ENCODE results near the gene UBAC2. TPM values are rescaled to one million over a fixed set of nuclear protein-coding genes. Genes with fewer than 3 reads are reported as not detected.

The UBAC2 gene
- total RNA-seq, 1 experiment from 2014 or later: 103 TPM

- DNase-seq: no peak
- H3K4me3 Mint-ChIP-seq (ENCODE audit: unreplicated experiment): no peak overlapping the region
- ChIA-PET CTCF (no interaction called here), POLR2A (no interaction called here)
- peaks cover 33% of the 10 kb centered on the region for H3K36me3 Mint-ChIP-seq (ENCODE audit: insufficient read depth, unreplicated experiment)
- no peak overlapping the region for H3K27ac Mint-ChIP-seq (ENCODE audit: unreplicated experiment)
- intact Hi-C loops (cut with micrococcal nuclease; ENCODE audit: unreplicated experiment): no loop called here
- Histone ChIP-seq H3K36me3 (ENCODE audit: control insufficient read depth, insufficient read depth, low read length) (peaks cover 2% of the 10 kb centered on the region; the same call in 1 of the 2 replicates), H3K27me3 (replicated peaks; ENCODE audit: control insufficient read depth, insufficient read depth, low read length) (no peaks in the 10 kb centered on the region), H3K4me1 (no peaks in the 10 kb centered on the region), H3K9me3 (no peaks in the 10 kb centered on the region), H3K4me3 (ENCODE audit: low read depth, low read length) (no peak overlapping the region)
- TF ChIP-seq, protein P1, sequence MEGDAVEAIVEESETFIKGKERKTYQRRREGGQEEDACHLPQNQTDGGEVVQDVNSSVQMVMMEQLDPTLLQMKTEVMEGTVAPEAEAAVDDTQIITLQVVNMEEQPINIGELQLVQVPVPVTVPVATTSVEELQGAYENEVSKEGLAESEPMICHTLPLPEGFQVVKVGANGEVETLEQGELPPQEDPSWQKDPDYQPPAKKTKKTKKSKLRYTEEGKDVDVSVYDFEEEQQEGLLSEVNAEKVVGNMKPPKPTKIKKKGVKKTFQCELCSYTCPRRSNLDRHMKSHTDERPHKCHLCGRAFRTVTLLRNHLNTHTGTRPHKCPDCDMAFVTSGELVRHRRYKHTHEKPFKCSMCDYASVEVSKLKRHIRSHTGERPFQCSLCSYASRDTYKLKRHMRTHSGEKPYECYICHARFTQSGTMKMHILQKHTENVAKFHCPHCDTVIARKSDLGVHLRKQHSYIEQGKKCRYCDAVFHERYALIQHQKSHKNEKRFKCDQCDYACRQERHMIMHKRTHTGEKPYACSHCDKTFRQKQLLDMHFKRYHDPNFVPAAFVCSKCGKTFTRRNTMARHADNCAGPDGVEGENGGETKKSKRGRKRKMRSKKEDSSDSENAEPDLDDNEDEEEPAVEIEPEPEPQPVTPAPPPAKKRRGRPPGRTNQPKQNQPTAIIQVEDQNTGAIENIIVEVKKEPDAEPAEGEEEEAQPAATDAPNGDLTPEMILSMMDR (IDR thresholded peaks at IDR 0.05; ENCODE audit: insufficient read depth in 1 of 2, low read depth in 1 of 2, low read length in 1 of 2, severe bottlenecking in 1 of 2, unreplicated experiment in 1 of 2): no peak
- H3K27me3 Mint-ChIP-seq (ENCODE audit: insufficient read depth, unreplicated experiment): no peaks in the 10 kb centered on the region
- peaks cover 21% of the 10 kb centered on the region for H3K4me1 Mint-ChIP-seq (ENCODE audit: low read depth, unreplicated experiment)
- no TSS peak for BruUV-seq (replicated peaks)
- H3K9me3 Mint-ChIP-seq (ENCODE audit: unreplicated experiment): no peaks in the 10 kb centered on the region
Observed at GRCh38 chr13:99311748-99312492, 111.3 kb downstream of the UBAC2 start.

DNA sequence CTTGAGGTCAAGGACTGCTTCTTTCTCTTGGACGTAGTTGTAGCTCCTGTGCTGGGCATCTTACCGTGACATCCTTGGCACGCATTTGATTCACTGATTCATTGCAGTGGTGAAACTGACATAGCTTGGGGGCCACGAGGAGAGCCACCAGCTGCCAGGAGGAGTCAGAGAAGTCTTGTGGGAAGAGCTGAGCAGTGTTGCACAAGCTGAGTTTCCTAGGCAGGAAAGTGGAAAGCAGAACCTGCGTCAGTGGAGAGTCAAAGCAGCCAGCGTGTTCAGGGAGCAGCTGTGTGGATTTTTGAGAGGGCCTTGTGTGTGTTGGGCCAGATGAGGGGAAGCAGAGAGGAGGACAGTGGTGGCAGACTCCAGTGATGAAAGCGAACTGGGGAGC is 111.8 kb downstream of the UBAC2 start:
- POLR2A ChIA-PET: no interaction called here
- Mint-ChIP-seq H3K36me3 (ENCODE audit: insufficient read depth, unreplicated experiment) (peaks cover 33% of the 10 kb centered on the region), H3K4me3 (ENCODE audit: unreplicated experiment) (no peak overlapping the region), H3K4me1 (ENCODE audit: low read depth, unreplicated experiment) (peaks cover 15% of the 10 kb centered on the region), H3K27me3 (ENCODE audit: insufficient read depth, unreplicated experiment) (no peaks in the 10 kb centered on the region), H3K9me3 (ENCODE audit: unreplicated experiment) (no peaks in the 10 kb centered on the region), H3K27ac (ENCODE audit: unreplicated experiment) (no peak overlapping the region)
- TF ChIP-seq, protein P1 (IDR thresholded peaks at IDR 0.05; ENCODE audit: insufficient read depth in 1 of 2, low read depth in 1 of 2, low read length in 1 of 2, severe bottlenecking in 1 of 2, unreplicated experiment in 1 of 2): no peak
- H3K27me3 ChIP-seq (replicated peaks; ENCODE audit: control insufficient read depth, insufficient read depth, low read length): no peaks in the 10 kb centered on the region
- DNase-seq: no peak
- no TSS peak for BruUV-seq (replicated peaks)
- H3K4me3 ChIP-seq (ENCODE audit: low read depth, low read length): no peak overlapping the region
- H3K4me1 ChIP-seq: no peaks in the 10 kb centered on the region
- intact Hi-C loops (cut with micrococcal nuclease; ENCODE audit: unreplicated experiment): no loop called here
- peaks cover 2% of the 10 kb centered on the region; the same call in 1 of the 2 replicates for H3K36me3 ChIP-seq (ENCODE audit: control insufficient read depth, insufficient read depth, low read length)
- CTCF ChIA-PET: no interaction called here
- H3K9me3 ChIP-seq: no peaks in the 10 kb centered on the region

- no peak for DNase-seq
- H3K27ac Mint-ChIP-seq (ENCODE audit: unreplicated experiment): no peak overlapping the region
- H3K4me3 Mint-ChIP-seq (ENCODE audit: unreplicated experiment): no peak overlapping the region
- intact Hi-C loops (cut with micrococcal nuclease; ENCODE audit: unreplicated experiment): no loop called here
- no peaks in the 10 kb centered on the region for H3K9me3 ChIP-seq
- CTCF ChIA-PET: no interaction called here
- H3K36me3 ChIP-seq (ENCODE audit: control insufficient read depth, insufficient read depth, low read length): peaks cover 2% of the 10 kb centered on the region; the same call in 1 of the 2 replicates
- TF ChIP-seq, protein P1 (IDR thresholded peaks at IDR 0.05; ENCODE audit: insufficient read depth in 1 of 2, low read depth in 1 of 2, low read length in 1 of 2, severe bottlenecking in 1 of 2, unreplicated experiment in 1 of 2): no peak
- H3K4me1 Mint-ChIP-seq (ENCODE audit: low read depth, unreplicated experiment): peaks cover 14% of the 10 kb centered on the region
- H3K4me3 ChIP-seq (ENCODE audit: low read depth, low read length): no peak overlapping the region
- peaks cover 31% of the 10 kb centered on the region for H3K36me3 Mint-ChIP-seq (ENCODE audit: insufficient read depth, unreplicated experiment)
- POLR2A ChIA-PET: no interaction called here
- H3K27me3 ChIP-seq (replicated peaks; ENCODE audit: control insufficient read depth, insufficient read depth, low read length): no peaks in the 10 kb centered on the region
- no peaks in the 10 kb centered on the region for H3K4me1 ChIP-seq
- no peaks in the 10 kb centered on the region for H3K9me3 Mint-ChIP-seq (ENCODE audit: unreplicated experiment)
- BruUV-seq (replicated peaks): no TSS peak
- H3K27me3 Mint-ChIP-seq (ENCODE audit: insufficient read depth, unreplicated experiment): no peaks in the 10 kb centered on the region
Observed at GRCh38 chr13:99313501-99313900, 112.8 kb downstream of the UBAC2 start.
